Measurements from ENCODE around the gene DCAF5.
"Not testable (repeated sequence)": the region's sequence is repeated elsewhere in the genome, so short reads cannot be mapped to it uniquely, and the experiment has no call there.

Gene DCAF5

DNA sequence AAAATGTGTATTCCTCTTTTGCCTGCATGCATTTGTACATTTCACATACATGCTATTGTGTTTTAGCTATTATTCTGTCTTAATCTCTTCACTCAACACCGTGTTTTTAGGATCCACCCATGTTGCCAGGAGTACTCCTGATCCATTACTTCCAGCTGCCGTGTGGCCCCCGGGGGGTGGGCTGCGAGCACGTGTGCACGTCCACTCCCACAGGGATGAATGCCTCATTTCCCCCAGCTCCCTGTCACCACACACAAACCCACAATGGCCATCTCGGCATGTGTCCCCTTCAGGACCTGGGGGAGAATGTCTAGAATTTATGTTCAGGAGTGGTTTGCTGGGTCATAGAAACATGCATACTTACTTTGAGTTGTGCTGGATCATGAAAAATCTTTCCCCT, 111.1 kb downstream of the DCAF5 start:
- DNase-seq (ENCODE audit: low spot score), result no peak

DNA sequence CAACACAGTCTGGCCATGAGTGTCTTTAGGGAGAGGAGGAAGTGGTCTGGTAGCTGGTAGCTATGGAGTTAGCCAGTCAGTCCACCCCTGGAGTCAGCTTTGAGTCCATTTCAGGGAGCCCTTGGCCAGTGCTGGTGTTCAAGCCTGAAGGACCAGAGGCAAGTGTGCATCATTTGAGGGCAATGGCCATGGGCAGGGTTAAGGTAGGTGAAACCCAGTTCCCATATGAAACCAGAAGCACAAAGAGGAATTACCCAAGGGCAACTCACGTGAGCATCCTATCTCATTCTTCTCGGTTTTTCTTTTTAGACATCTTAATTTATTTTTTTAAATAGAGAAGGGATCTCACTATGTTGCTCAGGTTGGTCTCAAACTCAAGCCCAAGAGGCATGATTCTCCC, 112.6 kb downstream of the DCAF5 start:
- DNase-seq (ENCODE audit: low spot score), result no peak

DNA sequence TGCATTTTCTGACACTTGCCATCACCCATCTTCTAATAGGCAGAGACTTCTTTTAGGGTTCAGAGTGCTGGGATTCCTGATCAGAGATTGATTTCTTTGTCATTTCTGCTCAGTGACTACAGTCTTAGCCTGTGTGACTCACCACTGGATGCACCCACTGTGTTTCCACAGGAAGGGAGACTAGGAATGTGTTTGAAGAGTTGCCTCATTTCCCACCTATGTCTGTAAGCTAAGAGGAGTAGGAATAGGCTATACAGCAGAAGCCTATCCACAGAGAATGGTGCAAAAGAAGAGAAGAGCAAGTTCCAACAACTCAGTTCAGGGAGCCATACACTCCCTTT, 113.7 kb downstream of the DCAF5 start:
- DNase-seq (ENCODE audit: low spot score), result no peak

- peak; percentile 51 for DNase-seq (ENCODE audit: low spot score)
Measured at GRCh38 chr14:69038455-69039287, 114.2 kb downstream of the DCAF5 start.

GRCh38 chr14:69037790-69038454, 115.0 kb downstream of the DCAF5 start:
- no peak for DNase-seq (ENCODE audit: low spot score)

GRCh38 chr14:69036757-69037506, 116.0 kb downstream of the DCAF5 start:
- DNase-seq (ENCODE audit: low spot score), result no peak

GRCh38 chr14:69034612-69035262, 118.2 kb downstream of the DCAF5 start:
- DNase-seq (ENCODE audit: low spot score), result no peak

DNA sequence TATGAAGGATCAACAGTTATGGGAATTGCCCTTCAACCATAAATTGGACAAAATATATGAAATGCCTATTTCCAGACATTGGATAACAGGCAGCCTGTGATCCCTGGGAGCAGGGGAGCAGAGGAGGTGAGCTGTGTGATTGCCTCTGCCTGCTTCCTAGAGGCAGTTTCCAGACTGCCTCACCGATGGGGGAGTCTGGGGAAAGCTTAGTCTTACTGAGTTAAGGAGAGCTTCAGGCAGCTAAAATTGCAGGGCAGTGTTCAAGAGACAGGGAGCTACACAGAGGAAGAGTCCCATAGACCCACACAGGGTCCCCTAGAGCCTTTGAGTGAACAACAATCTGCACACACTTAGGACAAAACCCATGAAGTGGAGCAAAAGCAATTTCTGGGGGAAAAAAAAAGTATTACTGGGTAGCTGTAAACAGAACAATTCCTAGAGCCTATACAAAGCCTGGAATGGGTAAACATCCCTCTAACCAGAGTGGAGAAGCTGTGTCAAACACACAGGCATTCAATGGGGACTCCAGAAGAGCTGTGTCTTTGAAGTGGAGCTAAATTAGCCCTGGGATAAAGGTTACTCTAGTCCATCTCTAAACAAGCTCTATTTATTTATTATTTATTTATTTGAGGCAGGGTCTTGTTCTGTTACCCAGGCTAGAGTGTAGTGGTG, 125.5 kb downstream of the DCAF5 start:
- DNase-seq (ENCODE audit: low spot score), result no peak

DNA sequence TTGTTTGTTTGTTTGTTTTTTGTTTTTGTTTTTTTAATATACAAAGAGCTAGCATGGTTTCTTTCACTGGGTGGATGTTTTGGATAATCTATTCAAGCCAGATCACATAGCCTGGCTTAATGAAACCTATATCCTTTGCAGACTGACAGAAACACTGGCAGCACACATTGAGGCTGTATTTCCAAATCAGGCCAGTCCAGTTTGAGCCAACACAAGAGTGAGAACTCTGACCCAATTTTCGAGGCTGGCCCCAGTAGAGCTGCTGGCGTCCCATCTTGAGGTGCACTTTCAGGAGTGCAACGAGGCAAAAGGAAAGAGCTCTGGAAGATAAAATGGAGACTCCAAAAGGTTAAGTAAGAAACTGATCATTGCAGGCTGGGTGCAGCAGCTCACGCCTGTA, 129.9 kb downstream of the DCAF5 start:
- no peak for DNase-seq (ENCODE audit: low spot score)

DNA sequence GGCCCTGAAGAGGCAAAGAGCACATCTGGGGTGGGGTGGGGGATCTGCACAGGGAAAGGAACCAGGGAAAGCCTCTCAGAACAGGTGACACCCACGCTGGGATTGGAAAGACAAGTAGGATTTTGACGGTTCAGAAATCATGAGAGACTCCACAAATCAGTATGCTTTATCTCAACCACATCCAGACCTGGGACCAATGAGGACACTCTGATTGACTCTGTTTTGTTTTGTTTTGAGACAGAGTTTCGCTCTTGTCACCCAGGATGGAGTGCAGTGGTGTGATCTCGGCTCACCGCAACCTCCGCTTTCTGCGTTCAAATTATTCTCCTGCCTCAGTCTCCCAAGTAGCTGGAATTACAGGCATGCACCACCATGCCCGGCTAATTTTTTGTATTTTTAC, 130.8 kb downstream of the DCAF5 start:
- not testable (repeated sequence) for DNase-seq (ENCODE audit: low spot score)

DNA sequence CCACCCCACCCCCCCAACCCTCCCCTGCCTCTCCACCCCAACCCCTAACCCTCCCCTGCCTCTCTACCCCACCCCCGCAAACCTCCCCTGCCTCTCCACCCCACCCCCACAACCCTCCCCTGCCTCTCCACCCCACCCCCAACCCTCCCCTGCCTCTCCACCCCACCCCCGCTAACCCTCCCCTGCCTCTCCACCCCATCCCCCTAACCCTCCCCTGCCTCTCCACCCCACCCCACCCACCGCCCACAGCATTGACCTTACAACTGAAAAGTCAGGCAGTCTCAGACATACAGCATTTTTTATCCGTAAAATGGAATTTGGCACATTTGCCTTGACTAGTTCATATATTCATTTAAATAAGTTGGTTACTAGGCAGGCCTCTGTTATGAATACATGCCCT, 135.2 kb downstream of the DCAF5 start:
- no peak for DNase-seq (ENCODE audit: low spot score)

- DNase-seq (ENCODE audit: low spot score), result no peak
Measured at GRCh38 chr14:69014829-69015259, 138.1 kb downstream of the DCAF5 start.

- no peak for DNase-seq (ENCODE audit: low spot score)
Measured at GRCh38 chr14:69013943-69014782, 138.8 kb downstream of the DCAF5 start.

- DNase-seq (ENCODE audit: low spot score), result no peak
Measured at GRCh38 chr14:69012256-69012953, 140.5 kb downstream of the DCAF5 start.

DNA sequence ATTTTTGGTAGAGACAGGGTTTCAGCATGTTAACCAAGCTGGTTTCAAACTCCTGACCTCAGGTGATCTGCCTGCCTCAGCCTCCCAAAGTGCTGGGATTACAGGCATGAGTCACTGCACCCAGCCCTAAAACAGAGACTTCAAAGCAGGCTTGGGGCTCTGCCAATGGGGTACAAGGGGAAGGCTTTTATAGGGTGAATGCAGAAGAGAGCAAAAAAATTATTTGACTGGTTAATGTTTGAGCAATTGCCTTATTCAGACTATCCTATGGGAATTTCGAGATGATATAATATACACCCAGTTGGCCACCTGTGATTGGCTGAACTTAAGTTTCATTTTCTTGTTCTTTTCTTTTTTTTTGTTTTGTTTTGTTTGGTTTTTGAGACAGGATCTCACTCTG, 142.3 kb downstream of the DCAF5 start:
- no peak for DNase-seq (ENCODE audit: low spot score)

- DNase-seq (ENCODE audit: low spot score), result no peak
Measured at GRCh38 chr14:69008421-69008884, 144.5 kb downstream of the DCAF5 start.

- no peak for DNase-seq (ENCODE audit: low spot score)
Measured at GRCh38 chr14:69006346-69006745, 146.6 kb downstream of the DCAF5 start.

GRCh38 chr14:69005432-69006148, 147.3 kb downstream of the DCAF5 start:
- DNase-seq (ENCODE audit: low spot score), result no peak

DNA sequence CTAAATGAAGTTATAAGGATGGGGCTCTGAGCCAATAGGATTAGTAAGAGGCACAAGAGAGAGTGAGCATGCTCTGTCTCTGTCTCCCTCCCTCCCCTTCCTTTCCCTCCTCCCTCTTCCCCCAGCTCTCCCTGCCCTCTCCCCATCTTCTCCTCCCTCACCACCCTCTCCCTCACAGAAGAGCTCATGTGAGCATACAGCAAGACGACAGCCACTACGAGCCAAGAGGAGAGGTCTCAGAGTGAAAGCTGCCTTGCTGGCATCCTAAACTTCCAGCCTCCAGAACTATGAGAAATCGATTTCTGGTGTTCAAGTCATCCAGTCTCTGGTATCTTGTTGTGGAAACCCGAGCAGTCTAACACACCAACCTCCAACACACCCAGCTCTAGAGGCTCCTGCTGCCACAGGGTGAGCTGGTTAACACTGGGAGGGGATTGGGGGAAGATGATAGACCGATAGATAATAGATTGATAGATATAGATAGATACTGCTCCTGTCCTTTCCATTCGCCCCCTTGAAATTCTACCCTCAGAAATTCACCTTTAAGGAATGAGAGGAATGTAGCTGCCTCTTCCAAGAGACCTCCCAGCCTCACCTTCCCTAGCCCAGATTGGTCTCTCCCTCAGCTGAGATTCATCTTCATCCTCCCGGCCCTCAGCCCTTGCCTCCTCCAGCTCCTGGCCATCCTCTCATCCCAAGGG, 148.0 kb downstream of the DCAF5 start:
- DNase-seq (ENCODE audit: low spot score), result no peak
